D721Med (cell line): ENCODE measurements around the gene NUMB.

ENCODE experiments used
- DNase-seq: peaks from one replicate; pipeline ENCODE4 v3.0.0; 2011; ENCODE audit warnings: low spot score; ENCODE audit not compliant: insufficient read length
- FAIRE-seq: peaks from 2 replicates; lab custom pipeline; 2011; peaks lifted over from hg19 to GRCh38; lab: Jason Lieb, UNC
- CTCF ChIP-seq: IDR thresholded peaks from 2 replicates; pipeline ENCODE4 v1.5.1; 2012; ENCODE audit warnings: mild to moderate bottlenecking, control low read depth; ENCODE audit not compliant: insufficient read depth; ENCODE audit errors: missing control alignments

Gene NUMB

DNA sequence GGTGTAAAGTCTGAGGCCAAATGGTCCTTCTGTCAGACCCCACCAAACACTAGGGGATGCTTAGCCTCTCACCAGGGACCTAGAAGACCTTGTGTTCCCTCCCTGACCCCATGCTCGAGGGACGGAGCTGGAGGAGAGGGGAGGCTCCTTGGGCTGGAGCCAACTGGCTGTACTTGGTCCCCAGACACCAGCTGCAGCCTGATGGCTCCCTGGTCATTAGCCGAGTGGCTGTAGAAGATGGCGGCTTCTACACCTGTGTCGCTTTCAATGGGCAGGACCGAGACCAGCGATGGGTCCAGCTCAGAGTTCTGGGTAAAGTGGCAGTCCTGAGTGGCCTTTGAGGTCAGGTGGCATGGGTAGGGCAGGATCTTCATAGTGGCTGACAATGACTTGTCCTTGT is 192.0 kb downstream of the NUMB start:
- TF ChIP-seq CTCF, result no peak

DNA sequence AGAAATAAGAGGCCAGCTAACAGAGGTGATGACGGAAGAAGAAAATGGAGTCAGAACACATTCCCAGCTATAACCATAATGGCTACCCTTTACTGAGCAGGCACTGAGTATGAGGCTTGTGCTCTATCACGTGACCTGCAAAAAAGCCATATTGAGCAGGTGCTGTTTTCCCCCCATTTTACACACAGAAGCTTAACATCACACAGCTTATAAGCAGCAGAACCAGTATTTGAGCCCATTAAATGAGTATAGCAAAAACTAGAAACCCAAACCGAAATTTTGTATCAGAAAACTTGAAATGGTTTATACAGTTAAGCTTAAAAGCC is 192.7 kb downstream of the NUMB start:
- FAIRE-seq, result no peak
- DNase-seq, result no peak
- TF ChIP-seq CTCF, result no peak

More for the DNA sequence above, 192.0 kb downstream of the NUMB start:
- no peak for FAIRE-seq
- DNase-seq, result no peak

DNA sequence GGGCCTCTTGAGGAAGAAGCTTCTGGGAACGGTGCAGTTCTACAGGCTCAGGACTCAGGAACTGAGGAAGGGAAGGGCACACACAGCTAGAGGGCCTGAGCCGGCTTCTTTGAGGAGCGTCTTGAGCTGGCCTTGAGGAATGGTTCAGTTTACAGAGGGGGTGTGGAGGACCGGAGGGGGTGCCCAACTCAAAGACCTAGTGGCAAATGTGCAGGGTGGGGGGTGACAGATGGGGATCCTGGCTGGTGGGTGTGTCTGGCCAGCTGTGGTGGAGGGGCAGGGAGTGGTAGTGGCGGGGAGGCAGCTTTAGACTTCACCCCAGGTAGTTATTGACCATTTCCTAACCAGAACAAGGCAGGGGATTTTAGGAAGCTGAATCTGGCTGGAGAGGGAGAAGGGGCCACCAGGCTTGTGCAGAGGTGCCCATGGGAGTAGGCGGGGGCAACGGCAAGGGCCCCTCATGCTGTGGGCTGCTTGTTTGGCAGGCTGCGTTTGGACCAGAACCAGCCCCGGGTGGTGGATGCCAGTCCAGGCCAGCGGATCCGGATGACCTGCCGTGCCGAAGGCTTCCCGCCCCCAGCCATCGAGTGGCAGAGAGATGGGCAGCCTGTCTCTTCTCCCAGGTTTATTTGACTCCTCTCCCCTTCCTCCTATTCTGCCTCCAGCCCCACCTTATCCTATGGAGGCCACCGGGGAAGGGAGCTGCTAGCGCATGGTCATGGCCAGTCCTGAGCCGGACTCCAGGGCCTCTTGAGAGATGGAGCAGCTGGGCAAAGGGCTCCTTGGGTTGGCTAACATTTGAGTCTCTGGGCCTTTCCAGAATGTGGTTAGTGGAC is 193.2 kb downstream of the NUMB start:
- no peak for TF ChIP-seq CTCF
- no peak for DNase-seq
- no peak for FAIRE-seq

DNA sequence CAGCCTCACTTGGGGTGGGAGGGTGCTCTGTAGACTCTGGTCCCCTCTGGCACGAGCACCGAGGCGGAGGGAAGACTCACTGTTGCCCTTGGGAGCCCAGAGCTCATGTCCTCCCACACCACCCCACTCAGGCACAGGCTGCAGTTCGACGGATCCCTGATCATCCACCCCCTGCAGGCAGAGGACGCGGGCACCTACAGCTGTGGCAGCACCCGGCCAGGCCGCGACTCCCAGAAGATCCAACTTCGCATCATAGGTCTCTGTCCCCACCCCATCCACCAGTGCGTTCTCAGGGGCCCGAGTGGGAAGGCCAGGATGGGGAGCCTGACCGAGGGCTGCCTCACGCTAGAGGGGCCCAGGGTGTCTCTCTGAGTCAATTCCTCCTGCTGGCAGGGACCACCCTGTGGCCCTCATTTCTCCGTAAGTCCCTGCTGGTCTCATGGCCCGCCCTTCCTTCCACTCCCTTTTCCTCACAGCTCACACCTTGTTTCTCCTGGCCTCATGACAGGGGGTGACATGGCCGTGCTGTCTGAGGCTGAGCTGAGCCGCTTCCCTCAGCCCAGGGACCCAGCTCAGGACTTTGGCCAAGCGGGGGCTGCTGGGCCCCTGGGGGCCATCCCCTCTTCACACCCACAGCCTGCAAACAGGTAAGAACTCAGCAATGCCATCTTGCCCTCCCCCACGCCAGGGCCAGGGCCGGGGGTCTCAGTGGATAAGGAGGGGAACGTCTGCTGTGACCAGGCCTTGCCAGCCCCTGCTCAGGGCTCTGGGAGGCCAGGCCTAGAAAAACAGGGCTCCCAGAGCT is 194.1 kb downstream of the NUMB start:
- no peak for DNase-seq
- no peak for FAIRE-seq
- TF ChIP-seq CTCF, result no peak

DNA sequence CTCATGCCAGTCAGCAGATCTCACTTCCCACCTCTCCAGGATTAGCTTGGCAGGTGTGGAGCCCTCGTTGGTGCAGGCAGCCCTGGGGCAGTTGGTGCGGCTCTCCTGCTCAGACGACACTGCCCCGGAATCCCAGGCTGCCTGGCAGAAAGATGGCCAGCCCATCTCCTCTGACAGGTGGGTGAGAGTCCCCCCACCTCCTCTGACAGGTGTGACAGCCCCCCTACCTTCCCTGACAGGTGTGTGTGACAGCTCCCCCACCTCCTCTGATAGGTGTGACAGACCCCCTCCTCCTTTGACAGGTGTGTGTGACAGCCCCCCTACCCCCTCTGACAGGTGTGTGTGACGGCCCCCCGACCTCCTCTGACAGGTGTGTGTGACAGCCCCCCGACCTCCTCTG is 194.7 kb downstream of the NUMB start:
- no peak for DNase-seq
- no peak for FAIRE-seq
- no peak for TF ChIP-seq CTCF

- no peak for TF ChIP-seq CTCF
- no peak for FAIRE-seq
- DNase-seq, result no peak
Measured at GRCh38 chr14:73262427-73263183, 195.7 kb downstream of the NUMB start.
